ENCODE data around the gene SCRT2.

SCRT2 gene

GRCh38 chr20:692044-692443 is 16.4 kb upstream of the SCRT2 start:
- peaks cover 7% of the 10 kb centered on the region; the same call in 1 of the 2 replicates for H3K4me1 ChIP-seq (ENCODE audit: low read length)
- TF ChIP-seq CTCF (IDR thresholded peaks at IDR 0.05; ENCODE audit: low read depth, low read length) (no peak), EZH2phosphoT487 (IDR thresholded peaks at IDR 0.05; ENCODE audit: low read depth) (no peak)
- no peak overlapping the region for H3K4me2 ChIP-seq (ENCODE audit: low read length)
- H3K79me2 ChIP-seq (ENCODE audit: low read length), result no peaks in the 10 kb centered on the region
- H3K27me3 ChIP-seq (ENCODE audit: low read depth, low read length), result peaks cover 4% of the 10 kb centered on the region; the same call in 1 of the 2 replicates
- H3K27ac ChIP-seq (ENCODE audit: low read length), result no peak overlapping the region
- no peak overlapping the region for H3K4me3 ChIP-seq (ENCODE audit: low read length)
- H2AFZ ChIP-seq (ENCODE audit: low read depth, low read length), result no peak overlapping the region
- H4K20me1 ChIP-seq (ENCODE audit: insufficient read depth, low read length), result no peaks in the 10 kb centered on the region
- no peaks in the 10 kb centered on the region for H3K9me3 ChIP-seq (ENCODE audit: insufficient read depth, low read length)
- H3K9ac ChIP-seq (ENCODE audit: low read length), result no peak overlapping the region
- H3K36me3 ChIP-seq (replicated peaks; ENCODE audit: low read depth, low read length), result no peaks in the 10 kb centered on the region

- no peaks in the 10 kb centered on the region for H3K79me2 ChIP-seq (ENCODE audit: low read length)
- peaks cover 4% of the 10 kb centered on the region; the same call in 1 of the 2 replicates for H3K27me3 ChIP-seq (ENCODE audit: low read depth, low read length)
- peaks cover 9% of the 10 kb centered on the region for H3K4me1 ChIP-seq (ENCODE audit: low read length)
- no peaks in the 10 kb centered on the region for H3K36me3 ChIP-seq (replicated peaks; ENCODE audit: low read depth, low read length)
- TF ChIP-seq EZH2phosphoT487 (IDR thresholded peaks at IDR 0.05; ENCODE audit: low read depth) (no peak), CTCF (IDR thresholded peaks at IDR 0.05; ENCODE audit: low read depth, low read length) (no peak)
- H3K9ac ChIP-seq (ENCODE audit: low read length), result no peak overlapping the region
- H4K20me1 ChIP-seq (ENCODE audit: insufficient read depth, low read length), result no peaks in the 10 kb centered on the region
- H3K4me2 ChIP-seq (ENCODE audit: low read length), result no peak overlapping the region
- no peaks in the 10 kb centered on the region for H3K9me3 ChIP-seq (ENCODE audit: insufficient read depth, low read length)
- H3K4me3 ChIP-seq (ENCODE audit: low read length), result no peak overlapping the region
- no peak overlapping the region for H3K27ac ChIP-seq (ENCODE audit: low read length)
- H2AFZ ChIP-seq (ENCODE audit: low read depth, low read length), result no peak overlapping the region
Observed at GRCh38 chr20:689947-690346, 14.3 kb upstream of the SCRT2 start.

- Histone ChIP-seq H3K9ac (ENCODE audit: low read length) (no peak overlapping the region), H3K27ac (ENCODE audit: low read length) (no peak overlapping the region)
Observed at GRCh38 chr20:689348-689747, 13.7 kb upstream of the SCRT2 start.

GRCh38 chr20:688809-689212 is 13.2 kb upstream of the SCRT2 start:
- Histone ChIP-seq H3K36me3 (replicated peaks; ENCODE audit: low read depth, low read length) (no peaks in the 10 kb centered on the region), H3K9ac (ENCODE audit: low read length) (no peak overlapping the region), H3K27me3 (ENCODE audit: low read depth, low read length) (peaks cover 4% of the 10 kb centered on the region; the same call in 1 of the 2 replicates), H3K9me3 (ENCODE audit: insufficient read depth, low read length) (no peaks in the 10 kb centered on the region), H3K27ac (ENCODE audit: low read length) (no peak overlapping the region), H2AFZ (ENCODE audit: low read depth, low read length) (no peak overlapping the region), H3K79me2 (ENCODE audit: low read length) (no peaks in the 10 kb centered on the region), H3K4me2 (ENCODE audit: low read length) (no peak overlapping the region), H3K4me3 (ENCODE audit: low read length) (no peak overlapping the region), H3K4me1 (ENCODE audit: low read length) (peaks cover 20% of the 10 kb centered on the region), H4K20me1 (ENCODE audit: insufficient read depth, low read length) (no peaks in the 10 kb centered on the region)
- TF ChIP-seq CTCF (IDR thresholded peaks at IDR 0.05; ENCODE audit: low read depth, low read length), result no peak
- TF ChIP-seq EZH2phosphoT487 (IDR thresholded peaks at IDR 0.05; ENCODE audit: low read depth), result no peak

More at GRCh38 chr20:689348-689747, 13.7 kb upstream of the SCRT2 start:
- H3K4me1 ChIP-seq (ENCODE audit: low read length), result peaks cover 15% of the 10 kb centered on the region
- no peak overlapping the region for H3K4me2 ChIP-seq (ENCODE audit: low read length)
- H3K4me3 ChIP-seq (ENCODE audit: low read length), result no peak overlapping the region
- no peak overlapping the region for H2AFZ ChIP-seq (ENCODE audit: low read depth, low read length)
- no peaks in the 10 kb centered on the region for H3K79me2 ChIP-seq (ENCODE audit: low read length)
- TF ChIP-seq CTCF (IDR thresholded peaks at IDR 0.05; ENCODE audit: low read depth, low read length) (no peak), EZH2phosphoT487 (IDR thresholded peaks at IDR 0.05; ENCODE audit: low read depth) (no peak)
- no peaks in the 10 kb centered on the region for H4K20me1 ChIP-seq (ENCODE audit: insufficient read depth, low read length)
- H3K27me3 ChIP-seq (ENCODE audit: low read depth, low read length), result peaks cover 4% of the 10 kb centered on the region; the same call in 1 of the 2 replicates
- H3K36me3 ChIP-seq (replicated peaks; ENCODE audit: low read depth, low read length), result no peaks in the 10 kb centered on the region
- H3K9me3 ChIP-seq (ENCODE audit: insufficient read depth, low read length), result no peaks in the 10 kb centered on the region

Data from OCI-LY3 (cell line).